Pulmonary artery endothelial cell (primary cell): Measurements from ENCODE around the gene YDJC. TPM values are rescaled to one million over a fixed set of nuclear protein-coding genes. Genes with fewer than 3 reads are reported as not detected.
"Not testable (repeated sequence)": the region's sequence is repeated elsewhere in the genome, so short reads cannot be mapped to it uniquely, and the experiment has no call there.

ENCODE experiments used
- DNase-seq: peaks from one replicate; pipeline ENCODE4 v3.0.0-alpha.2; 2011; ENCODE audit warnings: low read depth, low spot score
- total RNA-seq: library from RNA; depleted of rRNA; stranded (reverse); fragments of >200 nt; gene quantifications from 2 replicates; pipeline ENCODE4 v1.2.3, GENCODE V29; 2014

Gene YDJC
- total RNA-seq, 1 donor from 2014 or later: 23.5 TPM

- no peak for DNase-seq
Observed at GRCh38 chr22:21632931-21633330, 3.1 kb upstream of the YDJC start.

- DNase-seq: no peak
Observed at GRCh38 chr22:21632237-21632895, 2.5 kb upstream of the YDJC start, which contains the start of gene CCDC116. TSS of gene CCDC116 (plus strand) at chr22:21632760. CDS start at chr22:21633182, 422 bp downstream.

- no peak for DNase-seq
Observed at GRCh38 chr22:21631025-21631424, 1.2 kb upstream of the YDJC start.

GRCh38 chr22:21628386-21629254, 1.2 kb downstream of the YDJC start:
- no peak for DNase-seq

- DNase-seq: no peak
Observed at GRCh38 chr22:21626735-21627469, 2.9 kb downstream of the YDJC start.

- DNase-seq: no peak
Observed at GRCh38 chr22:21626073-21626734, 3.6 kb downstream of the YDJC start.

- DNase-seq: no peak
Observed at GRCh38 chr22:21624880-21625791, 4.7 kb downstream of the YDJC start.

- DNase-seq: no peak
Observed at GRCh38 chr22:21624120-21624879, 5.5 kb downstream of the YDJC start.

- no peak for DNase-seq
Observed at GRCh38 chr22:21623648-21623970, 6.2 kb downstream of the YDJC start.

GRCh38 chr22:21622919-21623647, 6.7 kb downstream of the YDJC start:
- no peak for DNase-seq

- no peak for DNase-seq
Observed at GRCh38 chr22:21622011-21622918, 7.6 kb downstream of the YDJC start.

- DNase-seq: no peak
Observed at GRCh38 chr22:21621025-21621424, 8.8 kb downstream of the YDJC start.

GRCh38 chr22:21617337-21617736, 12.5 kb downstream of the YDJC start:
- DNase-seq: not testable (repeated sequence)

GRCh38 chr22:21615731-21616130, 14.1 kb downstream of the YDJC start:
- DNase-seq: no peak

GRCh38 chr22:21613553-21614233, 16.1 kb downstream of the YDJC start:
- no peak for DNase-seq

GRCh38 chr22:21612858-21613257, 17.0 kb downstream of the YDJC start:
- DNase-seq: no peak

GRCh38 chr22:21611210-21611977, 18.4 kb downstream of the YDJC start:
- no peak for DNase-seq
